Measurements from ENCODE around the gene TTC3.

The TTC3 gene

DNA sequence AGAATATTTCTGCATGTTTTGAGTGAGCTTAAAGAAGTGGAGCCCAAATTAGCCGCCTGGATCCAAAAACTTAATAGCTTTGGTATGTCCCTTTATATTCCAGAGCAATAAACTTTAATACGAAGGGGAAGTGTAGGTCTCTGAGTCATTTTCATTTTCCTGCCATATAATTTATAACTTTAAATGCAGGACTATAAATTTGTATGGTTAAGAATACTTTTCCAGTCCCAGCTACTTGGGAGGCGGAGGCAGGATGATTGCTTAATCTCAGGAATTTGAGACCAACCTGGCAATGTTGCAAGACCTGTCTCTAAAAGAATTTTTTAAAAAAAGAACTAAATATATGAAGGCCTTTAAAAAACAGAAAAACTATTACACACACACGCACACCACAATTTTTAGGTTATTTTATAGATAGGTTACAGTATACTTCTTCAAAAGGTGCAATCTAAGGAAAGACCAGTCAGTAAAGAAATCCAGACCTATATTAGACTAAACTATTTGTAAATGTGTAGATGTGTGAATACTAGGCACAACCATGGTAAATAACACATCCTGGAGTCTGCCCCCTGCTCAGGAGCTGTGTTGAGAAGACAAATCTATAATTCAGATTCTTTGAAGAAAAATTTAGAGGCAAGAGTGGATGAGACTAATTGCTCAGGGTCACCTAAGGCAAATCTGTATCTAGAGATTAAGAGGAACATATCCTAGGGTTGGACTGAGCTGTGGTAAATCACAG is 80.3 kb downstream of the TTC3 start:
- peak; percentile 76 to 79 for DNase-seq (ENCODE audit: low read depth in 2 of 2)

DNA sequence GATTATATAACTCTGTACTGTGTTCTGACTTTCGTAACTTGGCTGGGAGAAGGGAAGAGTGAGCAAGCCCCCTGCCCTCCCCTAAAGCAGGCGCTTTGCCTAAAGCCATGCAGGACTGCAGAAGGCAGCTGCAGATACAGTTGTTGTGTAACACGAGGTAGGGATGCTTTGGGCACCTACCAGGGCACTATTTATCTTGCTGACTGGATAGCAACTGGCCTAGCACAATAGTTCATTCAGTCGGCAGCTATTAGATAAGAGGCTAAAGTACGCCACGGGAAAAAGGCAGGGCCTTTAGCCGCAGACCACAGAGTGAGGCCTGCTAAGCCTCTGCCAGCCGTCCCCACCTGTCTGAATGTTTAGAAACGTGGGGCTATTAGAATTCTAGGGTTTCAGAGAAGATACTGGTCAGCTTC is 80.9 kb downstream of the TTC3 start:
- DNase-seq (ENCODE audit: low read depth in 2 of 2), result no peak

DNA sequence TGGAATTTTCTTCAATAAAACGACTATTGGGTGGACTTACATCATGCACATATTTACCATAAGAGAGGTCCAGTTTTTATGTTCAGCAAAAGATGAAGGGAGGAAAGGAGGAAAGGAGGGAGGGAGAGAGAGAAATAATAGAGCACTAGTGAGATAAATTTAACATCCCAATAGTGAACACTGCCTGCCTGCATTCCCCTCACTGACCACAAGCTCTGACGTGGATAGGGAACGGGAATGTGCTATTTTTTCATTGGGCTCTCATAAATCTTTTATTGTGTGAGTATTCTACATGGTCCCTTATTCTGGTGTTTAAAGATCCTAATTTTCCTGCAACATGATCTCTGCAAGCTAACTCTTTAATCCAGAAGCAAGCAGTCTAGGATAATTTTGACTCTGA is 82.1 kb downstream of the TTC3 start:
- DNase-seq (ENCODE audit: low read depth in 2 of 2), result no peak

DNA sequence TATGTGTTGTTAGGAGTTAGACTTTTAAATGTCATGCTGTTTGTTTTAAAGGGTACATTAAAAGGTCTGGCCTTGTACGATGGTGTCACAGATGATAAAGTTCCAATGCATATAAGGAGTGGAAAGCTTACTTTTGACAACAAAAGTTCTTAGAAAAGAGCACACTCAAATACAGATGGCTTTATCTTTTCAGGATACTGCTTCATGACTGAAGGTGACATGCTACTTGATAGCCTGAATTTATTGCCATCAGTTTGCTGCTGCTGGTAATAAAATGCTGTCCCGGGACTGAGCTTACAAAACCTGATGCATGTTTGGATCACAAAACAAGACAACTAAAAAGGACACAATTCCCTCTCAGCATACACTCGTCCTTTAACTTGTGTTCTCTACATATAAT is 84.9 kb downstream of the TTC3 start:
- no peak for DNase-seq (ENCODE audit: low read depth in 2 of 2)

DNA sequence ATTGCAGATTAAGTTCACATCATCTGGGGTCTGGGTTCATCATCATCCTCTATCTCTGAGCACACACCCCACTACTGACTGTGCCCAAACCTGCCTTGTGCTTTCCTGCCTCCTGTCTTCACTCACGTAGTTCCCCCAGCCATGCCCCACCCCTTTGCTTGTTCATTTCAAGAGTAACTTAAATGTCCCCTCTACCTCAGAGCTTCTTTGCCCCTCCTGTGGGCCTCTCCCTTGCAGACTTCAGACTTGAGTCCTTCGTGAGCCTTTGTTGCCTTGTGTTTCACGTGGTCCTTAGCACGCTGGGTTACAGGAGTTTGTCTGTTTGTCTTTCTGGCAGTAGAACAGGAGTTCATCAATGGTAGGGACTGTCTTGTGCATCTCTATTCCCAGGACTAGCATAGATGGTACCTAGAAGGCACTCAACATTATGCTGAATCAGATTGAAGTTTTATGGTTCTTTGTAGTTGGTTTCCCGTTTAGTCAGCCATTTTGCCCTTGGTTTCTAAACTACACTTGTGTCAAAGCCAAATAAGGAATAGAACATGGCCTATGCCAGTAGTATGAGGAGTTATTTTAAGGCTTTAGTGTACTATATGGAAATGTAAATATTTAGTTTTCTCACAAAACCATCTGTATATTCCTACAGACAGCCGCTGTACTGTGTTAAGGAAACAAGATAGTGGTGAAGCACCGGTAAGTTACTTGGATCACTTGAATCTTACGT is 86.2 kb downstream of the TTC3 start:
- DNase-seq (ENCODE audit: low read depth in 2 of 2), result no peak

DNA sequence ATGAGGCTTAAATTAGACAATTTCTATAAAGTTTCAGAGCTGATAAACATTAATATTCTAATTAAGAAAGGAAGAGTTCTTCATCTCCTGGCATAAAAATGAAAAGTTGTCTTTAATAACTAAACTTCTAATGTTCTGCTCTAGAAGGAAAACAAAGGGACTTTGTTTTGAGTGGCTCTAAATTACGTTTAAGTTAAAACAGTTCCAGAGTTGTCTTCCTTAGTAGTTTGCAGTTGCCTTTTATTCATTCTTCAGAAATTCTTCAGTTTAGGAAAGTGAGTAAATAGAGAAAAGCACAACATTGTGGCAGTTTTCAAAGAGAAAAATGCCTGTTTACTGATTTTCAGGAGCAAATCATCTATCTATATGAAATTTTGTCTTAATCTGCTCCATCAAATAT is 86.9 kb downstream of the TTC3 start:
- DNase-seq (ENCODE audit: low read depth in 2 of 2), result no peak

DNA sequence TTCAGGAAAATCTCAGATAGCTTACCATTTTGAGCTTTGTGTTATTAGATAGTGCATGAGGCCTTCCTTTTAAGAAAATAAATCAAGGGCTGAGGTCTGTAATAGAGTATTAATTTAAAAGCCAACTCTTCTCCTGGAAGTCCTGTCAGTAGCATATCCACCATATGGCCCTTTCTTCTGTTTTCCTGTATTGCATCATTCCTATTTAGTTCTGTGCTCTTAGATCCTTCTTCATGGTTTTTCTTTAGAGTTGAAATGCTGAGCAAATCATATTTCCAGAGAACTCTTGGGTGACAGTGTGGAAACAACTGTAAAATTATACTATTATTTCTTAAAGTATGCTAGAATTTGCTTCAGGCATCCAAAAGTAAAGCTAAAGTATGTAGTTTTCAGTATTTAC is 91.7 kb downstream of the TTC3 start:
- DNase-seq (ENCODE audit: low read depth in 2 of 2), result no peak

DNA sequence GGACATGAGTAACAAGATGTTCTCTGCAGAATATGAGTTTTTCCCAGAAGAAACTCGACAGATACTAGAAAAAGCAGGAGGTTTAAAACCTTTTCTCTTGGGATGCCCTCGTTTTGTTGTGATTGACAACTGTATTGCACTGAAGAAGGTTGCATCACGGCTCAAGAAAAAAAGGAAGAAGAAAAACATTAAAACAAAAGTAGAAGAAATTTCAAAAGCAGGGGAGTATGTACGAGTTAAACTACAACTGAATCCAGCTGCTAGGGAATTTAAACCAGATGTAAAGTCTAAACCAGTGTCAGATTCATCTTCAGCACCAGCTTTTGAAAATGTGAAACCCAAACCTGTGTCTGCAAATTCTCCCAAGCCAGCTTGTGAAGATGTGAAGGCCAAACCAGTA is 92.5 kb downstream of the TTC3 start:
- DNase-seq (ENCODE audit: low read depth in 2 of 2), result peak in 1 of 2 experiments; percentile 10

DNA sequence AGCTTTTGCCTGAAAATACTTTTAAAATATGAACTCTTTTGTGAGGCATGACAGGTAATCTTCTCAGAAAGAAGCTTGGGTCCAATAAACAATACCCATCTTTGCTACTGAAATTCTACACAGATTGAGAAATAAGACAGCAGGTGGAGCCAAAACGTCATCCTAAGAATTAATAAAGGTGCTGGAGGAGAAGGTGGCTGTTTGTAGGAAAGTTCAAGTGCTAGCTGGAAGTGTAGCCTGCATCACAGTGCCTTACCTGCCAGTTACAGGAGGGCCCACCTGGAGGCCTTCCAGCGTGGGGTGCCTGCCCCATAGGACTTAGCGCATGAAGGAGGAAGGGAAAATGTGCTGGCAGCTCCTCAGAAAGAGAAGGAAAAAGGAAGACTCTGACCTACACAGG is 93.7 kb downstream of the TTC3 start:
- DNase-seq (ENCODE audit: low read depth in 2 of 2), result no peak

DNA sequence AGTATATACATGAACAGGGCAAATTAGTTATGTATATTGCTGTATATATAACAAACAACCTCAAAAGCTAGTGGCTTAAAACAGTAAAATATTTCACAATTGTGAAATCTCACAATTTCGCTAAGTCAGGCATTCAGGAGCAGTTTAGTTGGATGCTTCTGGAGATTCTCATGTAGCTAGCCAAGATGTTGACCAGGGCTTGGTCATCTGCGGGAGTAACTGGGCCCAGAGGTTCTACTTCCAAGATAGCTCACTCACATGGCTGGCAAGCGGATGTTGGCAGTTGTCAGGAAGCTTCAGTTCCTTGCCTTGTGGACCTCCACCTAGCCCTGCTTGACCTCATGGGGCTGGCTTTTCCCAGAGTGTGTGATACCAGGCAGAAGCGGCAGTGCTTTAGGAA is 95.6 kb downstream of the TTC3 start:
- no peak for DNase-seq (ENCODE audit: low read depth in 2 of 2)

DNA sequence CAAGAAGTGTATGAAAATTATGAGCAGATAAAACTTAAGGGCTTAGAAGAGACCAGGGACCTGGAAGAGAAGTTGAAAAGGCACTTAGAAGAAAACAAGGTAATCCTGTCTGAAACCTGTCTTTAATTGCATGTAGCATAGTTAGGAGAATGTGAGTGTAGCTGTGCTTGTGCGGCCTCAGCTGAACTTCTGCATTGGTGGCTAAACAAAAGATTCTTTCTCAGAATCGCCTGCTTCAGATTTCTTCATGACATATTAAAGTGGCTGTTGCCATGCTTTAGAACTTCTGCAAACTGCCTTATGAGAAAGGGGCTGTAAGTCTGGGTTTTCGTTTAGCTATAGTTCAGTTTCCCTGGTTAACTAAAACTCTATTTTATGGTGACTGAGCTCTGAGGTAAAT is 99.6 kb downstream of the TTC3 start:
- no peak for DNase-seq (ENCODE audit: low read depth in 2 of 2)

DNA sequence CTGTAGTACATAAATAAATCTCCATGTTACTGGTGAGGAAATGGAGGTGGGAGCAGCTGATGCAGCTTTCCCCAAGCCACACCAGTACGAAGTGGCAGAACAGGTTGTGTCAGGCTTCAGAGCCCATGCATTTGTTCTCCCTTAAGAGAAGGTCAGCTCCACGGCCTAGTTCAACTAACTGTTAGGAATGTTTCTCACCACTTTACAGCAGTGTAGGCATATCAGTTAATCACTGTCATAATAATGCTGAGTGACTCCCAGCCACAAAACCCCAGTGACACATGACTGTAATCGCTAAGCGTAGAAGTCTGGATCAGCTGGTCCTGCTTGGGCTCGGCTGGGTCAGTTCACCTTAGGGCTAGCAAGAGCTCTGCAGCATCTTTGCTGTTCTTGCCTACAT is 103.7 kb downstream of the TTC3 start:
- DNase-seq (ENCODE audit: low read depth in 2 of 2), result no peak

DNA sequence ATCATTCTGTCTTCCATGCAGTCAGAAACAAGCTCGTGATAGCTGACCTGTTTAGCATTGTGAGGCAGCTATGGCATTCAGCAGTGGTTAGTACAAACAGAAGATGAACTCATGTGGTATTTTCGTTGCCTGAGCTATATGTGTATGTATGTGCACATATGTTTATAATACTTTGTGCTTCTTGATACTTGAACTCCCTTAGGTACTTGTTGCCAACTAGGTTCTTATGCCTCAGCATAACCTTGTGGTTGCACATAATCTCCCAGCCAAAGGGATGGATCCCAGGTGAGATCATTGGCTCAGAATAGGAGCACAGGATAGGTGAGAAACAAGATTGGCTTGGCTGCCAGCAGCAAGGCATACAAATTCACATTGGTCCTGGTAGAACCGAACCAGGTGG is 108.0 kb downstream of the TTC3 start:
- DNase-seq (ENCODE audit: low read depth in 2 of 2), result peak in 1 of 2 experiments; percentile 1

DNA sequence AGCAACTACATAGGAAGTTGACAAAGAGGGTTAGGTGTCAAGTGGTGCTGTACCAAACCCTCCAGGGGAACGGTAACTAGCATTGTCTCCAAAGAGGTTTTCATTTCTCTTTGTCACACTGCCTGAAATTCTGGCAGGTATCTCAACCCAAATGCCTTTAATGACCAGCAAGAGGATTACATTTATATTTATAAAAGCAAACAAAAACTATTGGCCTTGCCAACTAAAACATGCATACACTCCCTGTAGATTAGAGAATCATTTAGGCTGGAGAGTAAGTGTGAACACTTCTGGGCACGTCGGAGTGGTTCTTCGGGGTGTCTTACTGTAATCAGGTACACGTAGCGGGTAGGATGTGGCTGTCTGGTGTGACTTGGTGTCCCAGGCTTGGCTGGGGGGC is 109.2 kb downstream of the TTC3 start:
- no peak for DNase-seq (ENCODE audit: low read depth in 2 of 2)

DNA sequence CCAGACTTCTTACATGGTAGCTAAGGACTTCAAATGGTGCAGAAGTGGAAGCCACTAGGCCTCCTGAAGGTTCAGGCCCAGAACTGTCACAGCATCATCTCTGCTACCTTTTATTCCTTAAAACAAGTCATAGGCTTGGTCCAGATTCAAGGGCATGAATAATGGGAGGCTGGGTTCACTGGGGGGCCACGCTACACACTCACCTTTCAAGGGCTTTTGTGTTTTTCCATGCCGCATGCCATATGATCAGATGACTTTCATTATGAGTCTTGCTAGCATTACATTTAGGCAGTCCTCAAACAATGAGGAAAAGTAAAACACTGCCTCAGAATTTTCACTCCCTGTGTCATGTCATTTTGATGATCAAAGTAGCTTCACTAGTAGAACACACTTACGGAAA is 110.7 kb downstream of the TTC3 start:
- DNase-seq (ENCODE audit: low read depth in 2 of 2), result no peak

DNA sequence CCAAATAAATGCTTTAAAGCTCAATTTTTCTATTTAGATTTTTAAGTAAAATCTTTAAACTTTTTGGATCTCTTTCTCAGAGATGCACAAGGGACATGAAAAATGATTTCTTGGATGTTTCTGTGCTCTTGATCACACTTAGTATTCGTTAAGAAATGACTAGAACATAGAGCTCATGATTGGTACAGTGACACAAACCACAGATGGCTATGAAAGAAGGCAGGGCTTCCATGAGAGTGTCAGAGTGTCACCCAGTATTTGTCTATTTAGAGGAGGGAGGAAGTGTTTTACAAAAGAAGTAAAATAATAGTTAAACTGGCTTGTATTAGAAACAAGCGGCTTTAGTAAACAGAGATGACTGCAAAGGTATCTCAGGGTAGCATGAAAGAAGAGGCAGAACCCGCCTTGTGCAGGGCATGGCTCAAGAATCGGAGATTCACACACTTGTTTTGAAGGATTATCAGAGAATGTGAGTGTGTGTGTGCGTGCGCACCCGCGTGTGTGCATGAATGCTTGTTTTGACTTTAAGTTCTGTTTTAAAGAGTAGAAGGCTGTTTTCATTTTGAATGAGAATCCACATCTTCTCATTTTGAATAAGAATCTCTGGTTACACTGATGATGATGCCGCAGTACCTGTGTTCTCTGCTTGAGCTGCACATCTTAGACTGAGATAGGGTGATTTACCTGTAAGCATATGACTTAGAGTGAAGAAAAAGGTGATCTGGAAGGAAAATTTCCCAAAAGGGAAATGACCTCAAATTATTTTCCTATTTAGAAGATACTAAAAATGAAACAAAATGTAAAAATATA is 111.9 kb downstream of the TTC3 start:
- no peak for DNase-seq (ENCODE audit: low read depth in 2 of 2)

DNA sequence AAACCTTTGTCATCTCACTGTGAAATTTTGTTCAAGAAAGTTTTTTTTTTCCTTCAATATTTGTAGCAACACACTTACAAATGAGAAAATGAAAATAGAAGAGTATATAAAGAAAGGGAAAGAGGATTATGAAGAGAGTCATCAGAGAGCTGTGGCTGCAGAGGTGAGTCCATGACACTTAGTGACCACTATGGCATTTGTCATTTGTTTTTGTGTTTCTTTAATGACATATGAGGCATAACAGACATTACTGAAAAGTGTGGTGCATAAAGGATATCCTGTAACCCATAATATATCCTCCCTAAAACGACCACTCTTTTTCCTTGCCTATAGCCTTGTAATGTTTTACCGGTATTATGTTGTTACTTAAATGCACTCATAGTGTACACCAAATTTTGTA is 113.9 kb downstream of the TTC3 start:
- DNase-seq (ENCODE audit: low read depth in 2 of 2), result no peak

DNA sequence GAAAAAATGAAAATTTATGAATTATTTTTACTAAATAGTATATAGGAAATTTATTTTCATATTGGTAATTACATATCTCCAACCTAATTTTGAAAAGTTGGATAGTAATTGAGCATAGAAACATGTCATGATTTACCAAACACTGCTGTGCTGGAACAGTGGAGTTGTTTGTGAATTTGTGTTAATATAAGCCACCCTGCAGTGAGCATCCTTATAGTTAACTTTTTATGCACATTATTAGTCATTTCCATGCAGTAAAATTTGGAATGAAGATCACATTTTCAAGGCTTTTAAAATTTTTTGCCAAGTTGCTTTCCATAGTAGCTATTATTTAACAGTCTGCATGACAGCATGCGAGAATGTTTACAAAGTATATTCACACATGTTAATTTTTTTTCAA is 115.8 kb downstream of the TTC3 start:
- no peak for DNase-seq (ENCODE audit: low read depth in 2 of 2)

DNA sequence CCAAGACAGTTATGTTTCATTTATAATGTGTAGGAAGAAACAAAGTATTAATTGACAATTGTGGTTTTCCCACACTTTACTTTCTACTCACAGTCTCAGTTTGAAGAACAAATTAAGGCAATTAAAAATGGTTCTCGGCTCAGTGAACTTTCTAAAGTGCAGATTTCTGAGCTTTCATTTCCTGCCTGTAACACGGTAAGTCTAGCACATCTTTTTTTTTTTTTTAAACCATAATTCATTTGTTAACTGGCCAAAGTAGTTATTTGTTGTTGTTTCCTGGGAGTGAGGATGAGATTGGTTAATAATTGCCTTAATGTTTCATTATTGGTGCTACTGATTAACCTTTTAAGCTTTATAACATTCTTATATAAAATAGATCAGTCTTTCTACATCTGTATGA is 119.0 kb downstream of the TTC3 start:
- DNase-seq (ENCODE audit: low read depth in 2 of 2), result no peak

DNA sequence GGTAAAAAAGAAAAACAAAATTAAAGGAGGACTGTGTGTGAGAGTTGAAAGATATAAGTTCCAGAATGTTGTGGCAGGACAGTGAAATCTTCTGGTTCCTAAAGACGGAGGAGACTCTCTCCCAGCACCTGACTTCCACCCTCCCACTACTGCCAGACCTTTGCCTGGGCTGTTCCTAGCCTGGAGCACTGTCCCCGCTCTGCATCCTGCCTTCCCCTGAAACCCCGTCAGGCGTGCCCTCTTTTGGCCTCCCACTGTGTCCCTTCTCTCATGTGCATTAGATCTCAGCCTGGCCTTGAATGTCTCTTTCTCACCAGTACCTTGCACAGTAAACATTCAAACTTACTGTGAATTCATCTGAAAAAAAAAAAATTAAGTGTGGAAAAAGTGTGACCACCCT is 120.0 kb downstream of the TTC3 start:
- DNase-seq (ENCODE audit: low read depth in 2 of 2), result no peak

DNA sequence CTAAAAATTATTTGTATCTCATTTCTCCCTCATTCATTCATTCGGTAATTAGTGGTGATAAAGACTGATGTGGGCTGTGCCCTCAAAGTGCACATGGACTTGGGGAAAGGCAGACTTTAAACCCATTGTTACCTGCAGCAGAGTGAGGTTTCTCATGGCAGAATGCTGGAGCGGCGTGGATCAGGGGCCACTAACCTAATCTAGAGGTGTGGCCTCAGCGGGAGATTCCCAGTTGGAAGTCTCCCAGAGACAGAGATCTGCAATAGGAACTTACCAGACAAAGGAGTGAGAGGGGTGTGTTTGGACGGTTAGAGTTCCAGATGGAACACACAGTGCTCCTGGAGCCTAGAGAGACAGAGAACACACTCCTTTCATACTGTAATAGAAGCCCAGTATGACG is 120.6 kb downstream of the TTC3 start:
- DNase-seq (ENCODE audit: low read depth in 2 of 2), result no peak

DNA sequence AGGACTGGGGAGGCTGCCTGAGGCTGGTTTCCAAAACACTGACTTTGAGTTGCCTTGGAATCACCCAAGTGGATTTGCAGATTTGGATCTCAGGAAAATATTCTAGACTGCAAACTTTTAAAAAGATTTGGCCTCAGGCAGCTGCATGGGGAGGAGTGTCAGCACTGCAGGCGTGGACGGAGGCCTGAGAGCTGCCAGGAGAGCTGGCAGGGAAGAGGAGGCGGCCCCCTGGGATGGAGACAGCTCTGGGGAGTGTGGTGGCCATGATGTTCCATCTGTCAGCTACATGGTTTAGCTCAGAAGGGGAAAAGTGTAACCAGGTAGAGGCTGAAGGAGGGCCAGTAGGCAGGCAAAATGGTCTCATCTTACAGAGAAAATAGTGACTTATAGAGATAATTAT is 122.0 kb downstream of the TTC3 start:
- no peak for DNase-seq (ENCODE audit: low read depth in 2 of 2)

DNA sequence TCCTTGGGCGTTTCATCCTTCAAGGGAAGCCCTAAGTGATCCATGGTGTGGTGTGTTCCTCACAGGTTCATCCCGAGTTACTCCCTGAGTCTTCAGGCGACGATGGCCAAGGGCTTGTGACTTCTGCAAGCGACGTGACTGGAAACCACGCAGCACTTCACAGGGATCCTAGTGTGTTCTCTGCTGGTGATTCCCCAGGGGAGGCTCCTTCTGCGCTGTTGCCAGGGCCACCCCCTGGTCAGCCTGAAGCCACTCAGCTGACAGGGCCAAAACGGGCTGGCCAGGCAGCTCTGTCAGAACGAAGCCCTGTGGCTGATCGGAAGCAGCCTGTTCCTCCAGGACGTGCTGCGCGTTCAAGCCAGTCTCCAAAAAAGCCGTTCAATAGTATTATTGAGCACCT is 122.6 kb downstream of the TTC3 start:
- DNase-seq (ENCODE audit: low read depth in 2 of 2), result no peak

Data from fibroblast of skin of left biceps (primary cell).